HG02870 (cell line): ENCODE data around the gene RASGRP4.

Source experiments
- ATAC-seq: cut with Tn5 transposase; IDR thresholded peaks from one replicate; pipeline ENCODE4 v1.9.1; 2021; ENCODE audit warnings: mild to moderate bottlenecking, moderate library complexity; ENCODE audit not compliant: unreplicated experiment

Gene RASGRP4

DNA sequence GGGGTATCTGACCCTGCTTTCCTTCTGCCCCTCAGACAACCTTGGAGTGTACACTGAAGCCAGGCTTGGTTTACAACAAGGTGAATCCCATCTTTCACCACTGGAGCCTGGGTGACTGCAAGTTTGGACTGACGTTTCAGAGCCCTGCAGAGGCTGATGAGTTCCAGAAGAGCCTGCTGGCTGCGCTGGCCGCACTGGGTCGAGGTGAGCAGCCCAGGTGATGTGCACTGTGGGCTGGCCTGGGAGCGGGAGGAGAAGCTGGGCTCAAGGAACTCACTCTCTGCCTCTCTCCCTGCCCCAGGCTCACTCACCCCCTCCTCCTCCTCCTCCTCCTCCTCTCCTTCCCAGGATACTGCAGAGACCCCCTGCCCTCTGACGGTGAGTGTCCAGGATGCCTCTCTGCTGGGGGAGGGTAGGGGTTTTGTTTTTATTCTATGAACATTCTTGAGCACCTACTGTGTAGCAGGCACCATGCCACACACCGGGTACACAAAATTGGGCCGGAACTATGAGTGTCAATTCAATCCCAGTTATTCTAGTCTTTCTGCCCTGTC is 34.0 kb downstream of the RASGRP4 start:
- ATAC-seq, result no peak

DNA sequence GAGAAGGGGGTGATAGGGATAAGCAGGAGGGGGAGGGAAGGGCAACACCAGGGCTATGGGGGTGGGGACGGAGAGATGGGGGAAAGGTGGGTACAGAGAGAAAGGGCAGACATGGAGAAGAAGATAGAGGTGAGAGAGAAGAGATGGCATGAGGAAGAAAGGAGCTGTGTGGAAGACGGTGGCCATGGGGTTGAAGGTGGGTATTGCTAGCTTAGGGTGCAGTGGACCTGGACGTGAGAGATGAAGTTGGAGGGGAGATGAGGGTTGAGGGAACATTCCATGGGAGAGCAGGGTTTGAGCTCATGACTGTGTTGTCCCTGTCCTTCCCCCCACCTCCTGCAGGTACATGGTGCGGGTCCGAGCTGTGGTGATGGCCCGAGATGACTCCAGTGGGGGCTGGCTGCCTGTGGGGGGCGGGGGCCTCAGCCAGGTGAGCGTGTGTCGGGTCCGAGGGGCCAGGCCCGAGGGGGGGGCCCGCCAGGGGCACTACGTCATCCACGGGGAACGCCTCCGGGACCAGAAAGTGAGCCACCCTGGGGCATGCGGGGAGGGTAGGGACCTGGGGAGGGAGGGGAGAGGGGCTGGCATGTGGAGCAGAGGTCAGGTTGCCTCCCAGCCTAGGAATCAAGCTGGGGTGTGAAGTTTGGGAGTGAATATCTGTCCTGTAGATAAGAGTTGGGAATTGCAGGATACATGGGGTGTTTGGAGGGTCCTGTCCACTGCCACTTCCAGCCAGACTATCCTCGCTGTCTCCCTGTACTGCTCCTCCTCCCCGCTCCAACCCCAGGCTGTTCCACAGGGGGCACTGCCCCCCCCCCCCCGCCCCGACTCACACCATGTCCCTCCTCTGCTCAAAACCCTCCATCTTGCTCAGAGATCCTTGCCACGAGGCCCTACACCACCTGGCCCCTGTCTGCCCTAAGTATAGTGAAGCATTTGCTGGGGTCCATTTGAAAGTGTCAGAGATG is 35.8 kb downstream of the RASGRP4 start:
- ATAC-seq, result no peak

DNA sequence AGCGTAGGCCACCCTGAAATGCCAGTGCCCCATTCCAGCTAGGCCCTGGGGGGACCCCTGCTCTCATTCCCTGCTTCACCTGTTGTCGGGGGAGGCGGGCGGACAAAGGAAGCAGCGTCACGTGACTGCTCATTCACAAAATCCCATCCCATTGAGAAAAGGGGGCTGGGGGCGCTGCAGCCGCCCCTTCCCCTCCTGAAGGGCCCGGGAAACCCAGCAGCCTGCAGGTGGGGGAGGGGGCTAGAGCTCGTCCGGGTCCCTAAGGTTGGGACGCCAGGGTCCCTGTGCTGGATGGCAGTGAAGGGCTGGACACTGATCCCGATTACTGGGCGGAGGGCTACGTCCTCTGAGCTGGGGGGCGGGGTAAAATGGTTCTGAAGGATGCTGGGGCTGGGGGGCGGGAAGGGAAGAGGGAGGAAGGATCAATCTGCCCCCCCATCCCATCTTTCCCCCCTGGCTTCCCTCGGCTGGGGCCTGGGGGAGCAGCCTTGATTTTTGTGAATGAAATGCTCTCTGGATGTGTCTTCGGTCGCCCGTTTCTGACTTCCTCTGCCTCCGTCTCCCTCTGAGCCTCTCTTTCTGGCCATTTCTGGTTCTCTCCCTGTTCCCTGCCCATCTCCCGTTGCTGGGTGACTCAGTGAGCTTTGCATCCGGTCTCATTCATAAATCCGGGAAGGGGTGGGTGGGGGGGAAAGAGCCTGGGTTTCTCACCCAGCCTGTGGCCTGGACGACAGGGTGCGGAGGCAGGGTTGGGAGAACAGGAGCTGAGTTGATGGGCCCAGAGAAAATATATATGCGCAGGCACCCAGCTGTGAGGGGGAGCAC is 36.7 kb downstream of the RASGRP4 start:
- no peak for ATAC-seq

DNA sequence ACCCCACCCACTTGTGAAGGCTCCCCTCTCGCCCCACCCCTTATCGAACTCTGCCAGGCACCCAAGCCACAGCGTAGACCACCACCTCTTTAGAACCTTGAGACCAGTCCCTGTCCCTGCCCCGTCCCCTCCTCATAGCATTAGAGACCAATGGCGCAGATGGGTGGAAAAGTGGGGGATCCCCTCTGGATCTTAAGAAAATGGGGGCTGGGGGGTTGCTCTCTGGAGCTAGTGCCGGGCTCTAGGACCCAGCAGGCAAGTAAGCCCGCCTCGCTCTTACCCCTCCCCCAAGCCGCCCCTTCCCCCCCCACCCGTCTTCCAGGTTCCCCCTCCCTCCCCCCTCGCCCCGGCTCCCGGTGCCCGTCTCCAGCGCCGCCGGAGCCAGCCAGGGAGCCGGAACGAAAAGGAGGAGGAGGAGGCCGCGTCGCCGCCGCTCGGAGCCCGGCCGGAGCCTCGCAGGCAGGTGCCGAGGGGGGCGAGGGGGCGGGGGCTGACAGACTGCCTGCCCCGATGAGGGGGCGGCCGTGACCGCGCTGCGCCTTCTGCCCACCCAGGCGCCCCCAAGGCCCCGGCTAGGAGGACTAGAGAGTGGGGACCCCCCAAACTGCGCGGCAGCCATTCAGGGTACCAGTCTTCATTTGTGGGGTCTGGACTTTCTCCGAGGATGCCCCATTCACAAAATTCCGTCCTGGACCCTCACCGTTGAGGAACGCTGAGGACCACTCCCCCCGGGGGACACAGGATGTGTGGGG is 37.5 kb downstream of the RASGRP4 start, which contains the start of gene SPRED3:
Gene SPRED3, plus strand, starts transcription at position 349 of the 752 bp plus-strand sequence. CDS start 1,606 bp downstream, outside the sequence.
- ATAC-seq, result no peak

DNA sequence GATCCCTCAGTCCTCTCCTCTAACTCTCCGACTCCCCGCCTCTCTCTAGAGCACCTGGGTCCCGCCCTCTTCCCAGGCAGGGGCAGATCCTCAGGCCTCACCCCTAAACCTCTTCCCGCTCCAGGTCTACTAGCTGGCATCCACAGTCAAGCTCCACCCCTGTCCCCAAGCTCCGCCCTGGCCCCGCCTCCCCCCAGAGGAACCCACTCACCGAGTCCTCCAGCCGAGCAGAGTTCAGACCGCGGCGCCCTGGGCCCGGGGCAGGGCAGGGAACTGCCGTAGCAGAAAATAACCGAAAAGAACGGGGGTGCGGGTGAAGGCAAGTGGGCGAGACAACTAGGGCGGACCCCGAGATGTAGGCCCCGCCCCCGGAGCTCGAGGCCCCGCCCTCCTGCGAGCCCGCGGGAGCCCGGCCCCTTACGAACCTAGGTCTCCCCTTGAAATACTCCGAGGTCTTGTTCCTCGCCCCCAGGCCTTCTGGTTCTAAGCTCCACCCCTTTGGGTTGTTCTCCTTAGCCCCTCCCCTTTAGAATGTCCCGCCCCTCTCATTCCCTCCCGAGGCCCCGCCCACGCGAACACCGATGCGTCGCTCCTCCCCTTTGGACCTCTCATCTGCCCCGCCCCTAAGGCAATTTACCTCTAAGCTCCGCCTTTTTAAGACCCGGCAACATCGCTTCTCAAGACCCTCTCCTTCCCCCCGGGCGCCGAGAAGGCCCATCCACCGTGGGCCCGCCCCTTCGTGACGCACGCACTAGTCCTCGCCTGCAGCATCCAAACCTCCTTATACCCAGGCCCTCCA is 38.3 kb downstream of the RASGRP4 start, which contains the start of gene GGN:
Gene GGN, minus strand, starts transcription at position 485 of the 799 bp plus-strand sequence. CDS start 773 bp downstream, outside the sequence.
- no peak for ATAC-seq

DNA sequence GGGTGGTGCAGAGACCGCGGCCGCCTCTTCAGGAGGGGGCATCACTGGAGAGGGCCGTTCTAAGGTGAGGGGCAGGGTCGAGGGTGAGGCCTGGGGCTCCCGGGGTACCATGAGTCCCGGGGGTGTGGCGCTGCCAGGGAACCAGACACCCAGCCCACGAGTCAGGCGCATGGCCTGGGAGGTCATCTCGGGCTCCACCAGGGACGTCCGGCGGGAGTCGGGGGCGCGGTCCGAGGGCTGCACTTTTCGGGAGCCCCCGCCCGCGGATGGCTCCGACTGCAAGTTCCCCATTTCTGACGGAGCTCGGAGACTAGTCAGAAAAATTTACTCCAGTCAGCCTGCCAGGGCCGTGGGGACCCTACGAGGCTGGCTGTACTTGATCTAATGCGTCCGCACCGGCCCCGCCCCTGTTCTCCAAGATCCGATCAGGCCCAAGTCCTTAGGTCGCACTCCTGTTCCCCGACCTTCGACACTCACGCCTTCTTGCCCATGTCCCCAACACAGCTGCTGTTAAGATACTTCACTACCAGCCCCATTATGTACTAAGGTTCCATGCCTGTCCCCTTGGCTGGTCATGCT is 39.0 kb downstream of the RASGRP4 start:
- ATAC-seq, result no peak

DNA sequence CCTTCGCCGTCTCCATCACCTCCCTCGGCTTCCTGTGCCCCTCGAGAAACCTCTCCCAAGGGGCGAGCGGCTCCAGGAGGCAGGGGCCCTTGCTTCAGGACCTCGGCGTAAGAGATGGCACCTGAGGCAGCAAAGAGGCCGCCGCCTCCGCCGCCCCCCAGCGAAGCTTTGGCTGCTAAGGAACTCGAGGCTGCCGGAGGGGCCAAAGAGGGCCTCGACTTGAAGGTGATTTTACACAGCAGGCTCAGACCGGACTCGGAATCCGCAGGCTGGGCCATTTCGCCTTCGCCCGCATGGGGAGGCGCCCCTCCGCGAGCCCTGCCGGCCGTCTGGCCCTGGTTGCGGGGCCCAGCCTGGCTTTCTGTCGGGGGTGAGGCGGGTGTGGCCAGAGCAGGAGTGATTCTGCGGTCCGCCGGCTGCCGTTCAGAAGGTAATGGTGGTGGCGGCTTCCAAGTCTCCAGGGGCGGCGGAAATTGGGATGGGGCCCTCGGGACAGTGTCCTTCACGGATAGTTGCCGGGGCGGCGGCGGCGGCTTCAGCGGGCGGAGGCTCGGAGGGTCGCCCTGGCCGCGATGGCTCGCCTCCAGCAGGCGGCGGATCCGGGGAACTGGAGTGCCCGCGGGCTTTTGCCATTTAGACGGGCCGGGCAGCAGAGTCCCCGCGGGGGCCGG is 39.6 kb downstream of the RASGRP4 start:
- no peak for ATAC-seq

DNA sequence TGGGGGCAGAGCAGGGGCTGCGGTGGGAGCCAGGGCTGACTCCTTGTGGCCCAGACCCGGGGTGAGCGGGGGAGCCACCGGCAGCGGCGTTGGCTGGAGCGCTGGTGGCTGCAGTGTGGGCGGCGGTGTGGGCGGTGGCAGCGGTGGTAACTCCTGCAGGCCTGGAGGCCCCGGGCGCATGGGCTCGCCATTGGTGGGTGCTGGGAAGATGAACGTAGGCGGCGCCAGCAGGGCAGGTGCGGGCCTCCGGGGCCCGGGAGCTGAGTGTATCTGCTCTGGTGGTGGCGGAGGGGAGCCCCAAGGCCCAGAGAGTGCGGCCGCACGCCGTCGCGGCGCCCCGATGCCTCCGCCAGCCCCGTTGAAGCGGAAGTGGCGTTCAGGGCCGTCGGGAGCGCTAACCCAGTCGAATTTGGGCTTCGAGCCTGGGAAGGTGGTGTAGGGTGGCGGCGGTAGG is 40.2 kb downstream of the RASGRP4 start:
- no peak for ATAC-seq

DNA sequence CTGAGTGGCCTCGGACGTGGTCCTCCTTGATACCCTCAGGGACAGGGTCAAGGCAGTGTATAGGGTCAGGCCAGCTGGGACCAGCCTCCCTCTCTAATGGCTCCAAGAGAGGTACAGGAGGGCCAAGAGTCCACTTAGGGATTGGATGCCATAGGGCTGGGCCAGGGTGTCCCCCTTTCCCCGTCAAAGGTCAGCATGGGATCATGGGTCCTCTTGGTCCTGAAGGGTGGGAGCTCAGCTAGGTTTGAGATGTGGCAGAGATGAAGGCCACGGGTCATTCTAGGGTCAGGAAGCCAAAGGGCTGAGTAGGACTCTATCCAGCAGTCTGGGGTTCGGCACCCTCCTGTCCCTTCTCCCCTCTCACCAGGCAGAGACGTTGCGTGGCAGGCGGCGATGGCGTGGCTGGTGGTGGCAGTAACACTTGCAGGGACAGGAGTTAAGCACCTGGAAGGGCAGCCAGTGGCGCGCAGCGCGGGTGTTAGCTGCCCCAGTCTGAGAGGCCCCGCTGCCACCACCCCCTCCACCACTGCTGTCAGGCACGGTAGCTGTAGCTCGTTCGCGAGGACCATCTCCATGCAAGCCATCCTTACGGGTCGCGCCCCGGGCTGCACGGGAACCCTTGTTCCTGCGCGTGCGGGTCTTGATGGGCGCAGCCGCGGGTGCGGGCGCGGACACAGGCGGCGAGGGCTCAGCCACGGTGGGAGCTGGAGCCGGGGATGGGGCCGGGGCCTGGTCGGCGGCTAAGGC is 40.8 kb downstream of the RASGRP4 start:
- ATAC-seq, result no peak

DNA sequence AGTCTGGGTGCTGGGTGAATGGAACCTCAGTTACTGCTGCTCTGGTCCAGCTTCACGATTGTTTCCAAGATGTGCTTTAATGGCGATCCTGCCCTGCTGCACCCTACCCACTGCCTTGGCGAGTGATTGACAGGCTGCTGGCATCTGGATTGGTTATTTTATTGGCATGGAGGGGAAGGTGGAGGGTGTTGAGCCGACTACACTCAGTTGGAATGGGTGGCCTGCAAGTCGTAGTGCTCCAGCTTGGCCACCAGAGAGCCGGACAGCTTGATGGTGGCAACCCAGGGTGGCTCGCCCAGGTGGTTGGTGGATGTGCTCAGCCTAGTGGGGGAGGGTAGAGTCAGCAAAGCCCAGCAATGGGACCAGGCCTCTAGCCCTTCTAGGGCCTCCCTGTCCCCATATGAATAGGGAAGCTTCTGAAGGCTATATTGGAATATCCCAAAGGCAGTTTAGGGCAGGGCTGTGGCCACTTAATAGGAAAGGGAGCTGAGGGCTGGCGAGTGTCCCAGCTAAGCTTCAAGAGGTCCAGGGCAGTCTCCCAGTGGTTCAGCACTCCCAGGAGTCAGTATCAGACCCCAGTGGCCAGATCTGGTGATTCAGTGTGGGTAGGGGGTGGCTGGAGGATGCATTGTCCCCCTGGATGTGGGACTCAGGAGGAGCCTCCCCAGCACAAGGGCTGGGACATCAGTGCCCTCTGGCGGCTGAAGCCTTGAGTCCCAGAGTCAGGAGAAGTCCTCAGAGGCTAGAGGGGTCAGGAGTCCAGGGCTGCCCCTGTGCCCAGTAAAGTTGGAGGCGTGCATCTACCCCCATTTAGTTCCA is 41.6 kb downstream of the RASGRP4 start:
- no peak for ATAC-seq

DNA sequence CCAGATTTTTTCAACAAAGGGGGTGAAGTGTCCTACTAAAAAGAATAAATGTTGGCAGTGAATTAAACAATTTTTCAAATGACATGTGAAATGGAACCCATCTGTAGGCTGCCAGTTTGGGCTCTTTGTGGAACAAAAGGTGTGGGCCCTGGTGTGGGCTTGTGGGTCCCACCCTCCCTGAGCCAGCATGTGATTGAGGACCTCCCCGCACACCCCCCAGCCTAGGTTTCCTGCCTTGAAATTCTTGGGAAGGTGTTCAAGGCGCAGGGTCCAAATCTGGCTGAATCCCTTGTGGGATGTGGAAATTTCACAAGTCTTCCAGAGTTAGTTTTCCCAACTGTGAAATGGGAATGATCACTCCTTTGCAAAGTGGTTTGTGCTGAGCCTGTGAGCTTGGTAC is 42.3 kb downstream of the RASGRP4 start:
- ATAC-seq, result no peak

DNA sequence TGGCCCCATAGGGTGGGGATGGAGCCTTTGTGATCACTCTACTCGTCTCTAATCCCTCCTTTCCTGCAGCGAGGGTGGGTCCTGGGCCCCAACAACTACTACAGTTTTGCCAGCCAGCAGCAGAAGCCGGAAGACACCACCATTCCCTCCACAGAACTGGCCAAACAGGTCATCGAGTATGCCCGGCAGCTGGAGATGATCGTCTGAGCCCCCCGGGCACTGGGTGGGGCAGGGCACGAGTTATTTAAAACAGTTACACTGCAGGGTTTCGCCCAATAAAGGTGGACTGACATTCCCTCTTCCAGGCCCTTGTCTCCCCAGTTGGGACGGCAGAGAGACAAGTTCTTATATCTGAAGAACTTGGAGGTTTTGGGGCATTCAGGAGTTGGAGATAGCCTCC is 42.8 kb downstream of the RASGRP4 start:
- no peak for ATAC-seq

DNA sequence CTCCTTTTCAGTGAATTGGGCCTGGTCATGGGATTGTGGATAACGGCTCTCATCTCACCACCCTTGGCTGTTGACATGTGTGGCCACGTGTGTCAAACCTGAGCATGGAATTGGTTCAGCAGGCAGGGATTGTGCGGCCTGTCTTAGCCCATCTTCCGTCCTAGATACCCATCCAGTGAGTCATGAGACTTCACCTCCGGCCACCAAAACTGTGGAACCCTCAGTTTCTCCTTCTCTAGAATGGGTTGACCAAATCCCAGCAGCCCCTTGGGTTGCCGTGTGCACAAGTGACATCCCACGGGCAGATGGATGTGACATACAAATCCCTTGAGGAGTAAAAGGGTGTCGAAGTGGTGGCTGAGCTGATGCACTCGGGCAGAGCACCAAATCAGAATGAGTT is 44.9 kb downstream of the RASGRP4 start:
- ATAC-seq, result no peak

DNA sequence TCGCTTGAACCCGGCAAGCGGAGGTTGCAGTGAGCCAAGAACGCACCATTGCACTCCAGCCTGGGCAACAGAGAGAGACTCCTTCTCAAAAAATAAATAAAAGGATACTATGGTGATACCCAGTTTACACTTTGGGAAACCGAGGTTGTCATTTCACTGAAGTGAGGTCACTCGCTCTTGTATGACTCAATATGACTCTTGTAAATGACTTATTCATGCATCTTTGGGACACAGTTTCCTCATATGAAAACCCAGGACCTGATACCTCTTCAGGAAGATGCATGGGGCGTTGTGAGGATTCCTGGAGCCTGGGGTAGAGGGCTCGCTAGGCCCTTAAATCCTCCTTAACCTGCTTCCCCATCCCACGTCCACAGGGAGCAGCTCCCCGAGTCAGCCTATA is 47.2 kb downstream of the RASGRP4 start:
- ATAC-seq, result no peak

DNA sequence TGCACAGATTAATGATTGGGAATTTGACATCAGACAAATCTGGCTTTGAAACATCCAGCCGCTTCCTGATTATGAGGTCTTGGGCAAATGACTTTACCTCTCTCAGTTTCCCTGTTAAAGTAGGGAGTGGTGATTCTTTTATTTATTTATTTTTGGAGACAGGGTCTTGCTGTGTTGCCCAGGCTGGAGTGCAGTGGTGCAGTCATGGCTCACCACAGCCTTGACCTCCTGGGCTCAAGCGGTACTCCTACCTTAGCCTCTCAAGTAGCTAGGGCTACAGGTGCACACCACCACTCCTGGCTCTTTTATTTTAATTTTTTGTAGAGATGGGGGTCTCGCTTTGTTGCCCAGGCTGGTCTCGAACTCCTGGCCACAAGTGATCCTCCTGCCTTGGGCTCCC is 49.0 kb downstream of the RASGRP4 start:
- no peak for ATAC-seq

DNA sequence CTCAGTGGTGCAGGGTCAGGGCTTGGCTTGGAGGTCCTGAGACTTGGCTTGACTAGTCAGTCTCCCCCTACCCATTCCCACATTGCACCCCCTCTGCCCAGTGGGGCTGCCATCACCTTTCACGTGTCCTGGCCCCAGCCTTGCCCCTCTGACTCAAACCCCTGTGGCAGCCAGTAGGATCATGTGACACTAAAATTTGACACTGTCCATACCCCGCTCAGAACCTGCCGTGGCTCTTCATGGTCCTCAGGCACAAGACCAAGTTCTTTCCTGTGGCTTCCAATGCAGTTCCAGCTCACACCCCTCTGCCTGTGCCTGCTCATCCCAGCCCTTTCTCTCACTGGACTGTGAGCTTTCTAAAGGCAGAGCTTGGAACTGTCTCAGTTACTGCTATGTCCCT is 49.4 kb downstream of the RASGRP4 start:
- ATAC-seq, result no peak

DNA sequence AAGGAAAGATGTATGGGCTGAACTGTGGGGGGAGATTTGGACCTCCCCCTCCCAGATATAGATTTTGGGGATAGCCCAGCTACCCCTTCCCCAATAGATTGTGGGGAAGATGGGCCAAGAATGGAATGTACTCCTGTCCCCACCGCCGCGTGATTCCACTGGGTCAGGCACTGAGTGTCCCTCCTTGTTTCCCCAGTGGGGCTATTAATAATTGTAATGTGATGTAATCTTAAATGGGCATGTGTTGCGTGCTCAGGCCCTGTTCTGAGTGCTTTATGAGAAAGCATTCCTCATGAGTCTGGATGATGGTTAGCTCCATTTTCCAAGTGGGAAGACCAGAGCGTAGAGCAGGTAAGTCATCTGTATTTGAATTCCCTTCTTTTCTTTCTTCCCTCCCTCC is 50.3 kb downstream of the RASGRP4 start:
- no peak for ATAC-seq
